GM19372 (cell line): Measurements from ENCODE around the gene KCNK2.

Source experiments
- ATAC-seq: cut with Tn5 transposase; IDR thresholded peaks from one replicate; pipeline ENCODE4 v1.9.1; 2021; ENCODE audit warnings: mild to moderate bottlenecking, low read depth, moderate library complexity; ENCODE audit not compliant: unreplicated experiment

The KCNK2 gene

GRCh38 chr1:215243345-215244054 is 161.0 kb downstream of the KCNK2 start:
- ATAC-seq = no peak

- ATAC-seq = no peak
These were observed 168.4 kb downstream of the KCNK2 start for GRCh38 chr1:215250913-215251312.

GRCh38 chr1:215251428-215251827 is 168.9 kb downstream of the KCNK2 start:
- ATAC-seq = no peak

- ATAC-seq = no peak
These were observed 169.6 kb downstream of the KCNK2 start for GRCh38 chr1:215252164-215252563.

DNA sequence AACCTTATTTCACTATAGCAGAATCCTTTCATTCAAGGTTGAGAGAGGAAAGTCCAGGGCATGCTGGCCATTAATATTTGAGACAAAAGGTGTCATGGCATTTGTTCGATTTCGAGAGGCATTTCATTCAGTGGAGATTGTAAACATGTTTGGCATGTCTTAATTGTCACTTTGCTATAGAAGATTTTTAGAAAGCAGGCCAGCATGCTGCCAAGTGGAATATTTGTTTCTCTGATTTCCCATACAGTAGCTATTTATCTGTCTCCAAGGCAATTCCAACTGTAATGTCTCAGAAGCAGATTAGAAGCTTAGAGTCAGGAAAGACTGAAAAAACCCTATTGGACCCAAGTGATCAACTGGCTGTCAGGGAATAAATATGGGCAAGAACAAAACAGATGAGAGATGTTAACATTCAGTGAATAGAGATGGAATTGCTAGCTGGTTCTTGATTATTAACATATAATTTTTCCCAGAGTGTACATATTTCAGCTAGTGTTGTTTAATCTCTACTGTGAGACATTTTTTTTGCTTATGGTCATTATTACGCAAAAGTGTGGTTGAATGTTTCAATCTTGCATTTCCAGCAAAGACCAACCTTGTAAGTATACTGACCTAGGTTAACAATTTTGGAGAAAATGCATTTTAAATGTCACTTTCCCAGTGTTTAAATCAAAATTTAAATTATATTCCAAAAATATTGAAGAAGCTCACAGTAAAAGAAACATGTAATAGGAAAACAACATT is 174.6 kb downstream of the KCNK2 start:
- no peak for ATAC-seq

DNA sequence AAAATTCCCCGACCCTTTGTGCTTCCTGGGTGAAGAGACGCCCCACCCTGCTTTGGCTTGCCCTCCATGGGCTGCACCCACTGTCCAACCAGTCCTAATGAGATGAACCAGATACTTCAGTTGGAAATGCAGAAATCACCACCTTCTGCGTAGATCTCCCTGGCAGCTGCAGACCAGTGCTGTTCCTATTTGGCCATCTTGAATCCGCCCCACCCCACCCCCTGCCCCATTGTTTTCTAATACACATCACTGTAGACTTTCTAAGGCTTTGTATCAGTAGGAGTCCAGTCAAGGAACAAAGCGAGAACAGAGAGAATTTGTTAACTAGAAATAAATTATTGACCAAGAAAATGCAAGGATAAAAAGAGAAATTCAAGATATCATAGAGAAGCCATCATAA is 178.2 kb downstream of the KCNK2 start:
- no peak for ATAC-seq

DNA sequence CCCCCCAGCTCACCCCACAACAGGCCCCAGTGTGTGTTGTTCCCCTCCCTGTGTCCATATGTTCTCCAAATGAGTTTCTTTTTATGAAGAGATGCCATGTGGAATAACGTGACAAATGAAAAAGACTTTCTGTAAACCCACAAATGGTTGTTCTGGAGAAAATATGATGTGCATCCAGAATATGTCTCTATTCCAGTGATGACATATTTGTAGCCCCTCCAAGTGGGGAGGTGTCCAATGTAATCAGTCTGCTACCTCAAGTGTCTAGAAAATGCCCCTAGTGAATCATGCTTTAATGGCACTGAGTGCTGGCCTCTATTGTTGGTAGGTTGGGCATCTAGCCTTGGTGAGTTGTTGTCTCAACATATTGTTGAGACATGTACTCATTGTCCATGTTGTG is 179.6 kb downstream of the KCNK2 start:
- ATAC-seq = no peak

- ATAC-seq = no peak
These were observed 181.1 kb downstream of the KCNK2 start for GRCh38 chr1:215263636-215264035.

GRCh38 chr1:215264649-215265048 is 182.1 kb downstream of the KCNK2 start:
- no peak for ATAC-seq

DNA sequence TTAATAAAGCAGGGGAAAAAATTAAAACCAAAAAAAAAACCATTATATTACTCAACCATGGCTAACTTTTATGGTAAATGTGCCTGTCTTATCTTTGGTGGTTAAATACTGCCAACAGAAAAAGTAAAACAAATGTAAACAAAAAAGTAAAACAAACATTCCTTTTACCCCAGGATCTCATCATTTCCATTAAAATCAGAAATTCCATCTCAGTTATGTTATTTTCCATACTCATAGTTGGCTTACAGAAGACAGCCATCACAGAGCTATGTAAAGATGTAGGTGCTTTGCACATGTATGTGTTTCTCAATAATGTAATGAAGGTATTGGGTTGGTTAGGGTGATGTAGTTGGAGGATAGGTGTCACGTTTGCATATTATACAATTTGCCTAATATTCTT is 185.0 kb downstream of the KCNK2 start:
- no peak for ATAC-seq

- ATAC-seq = no peak
These were observed 187.4 kb downstream of the KCNK2 start for GRCh38 chr1:215269955-215270354.

DNA sequence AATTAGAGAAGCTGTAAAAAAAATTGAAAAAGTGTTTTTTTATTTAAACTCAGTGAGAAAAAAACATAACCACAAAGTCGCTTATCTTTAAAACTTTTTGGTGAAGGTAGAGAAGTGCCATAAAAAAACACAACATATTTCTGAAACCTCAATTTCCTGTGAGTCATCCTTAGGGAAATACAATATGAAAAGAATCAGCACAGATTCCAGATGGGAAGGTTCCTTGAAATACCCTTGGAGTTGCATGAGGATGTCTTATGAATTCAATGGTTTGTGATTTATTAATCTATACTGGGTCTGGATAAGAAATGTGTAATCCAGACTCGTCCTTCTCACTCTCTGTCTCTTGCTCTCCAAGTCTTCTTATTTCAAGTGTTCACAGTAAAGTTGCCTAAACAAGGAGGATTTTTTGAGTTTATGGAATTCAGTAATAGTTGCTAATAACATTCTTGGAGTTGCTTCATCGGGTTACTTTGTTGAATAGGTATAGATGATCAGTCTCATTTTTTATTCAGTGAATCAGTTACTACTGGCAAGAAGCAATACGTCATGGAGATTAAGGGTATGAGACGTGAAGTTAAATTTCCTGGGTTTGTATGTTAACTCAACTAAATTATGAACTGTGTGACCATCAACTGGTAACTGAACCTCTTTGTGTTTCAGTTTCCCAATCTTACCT is 191.4 kb downstream of the KCNK2 start:
- ATAC-seq = no peak

DNA sequence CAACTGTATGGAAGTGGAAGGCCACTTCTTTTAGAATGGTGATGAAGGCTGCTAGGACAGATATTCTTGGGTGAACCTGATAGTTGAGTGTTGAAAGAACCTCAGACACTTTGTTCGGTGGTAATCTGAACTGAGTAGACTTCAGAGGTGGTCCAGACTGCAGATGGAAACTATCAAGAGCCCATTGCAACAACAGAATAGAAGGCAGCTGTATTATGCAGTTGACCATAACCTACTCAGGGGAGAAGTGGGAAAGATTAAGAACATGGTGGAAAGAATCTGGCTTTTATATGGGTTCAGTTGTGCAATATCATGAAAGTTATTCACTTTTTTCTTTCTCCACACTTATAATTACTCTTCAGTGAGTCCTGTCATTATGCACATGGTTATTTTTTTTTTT is 194.0 kb downstream of the KCNK2 start:
- ATAC-seq = no peak

- no peak for ATAC-seq
These were observed 195.0 kb downstream of the KCNK2 start for GRCh38 chr1:215277532-215277931.

GRCh38 chr1:215279682-215280081 is 197.1 kb downstream of the KCNK2 start:
- no peak for ATAC-seq

DNA sequence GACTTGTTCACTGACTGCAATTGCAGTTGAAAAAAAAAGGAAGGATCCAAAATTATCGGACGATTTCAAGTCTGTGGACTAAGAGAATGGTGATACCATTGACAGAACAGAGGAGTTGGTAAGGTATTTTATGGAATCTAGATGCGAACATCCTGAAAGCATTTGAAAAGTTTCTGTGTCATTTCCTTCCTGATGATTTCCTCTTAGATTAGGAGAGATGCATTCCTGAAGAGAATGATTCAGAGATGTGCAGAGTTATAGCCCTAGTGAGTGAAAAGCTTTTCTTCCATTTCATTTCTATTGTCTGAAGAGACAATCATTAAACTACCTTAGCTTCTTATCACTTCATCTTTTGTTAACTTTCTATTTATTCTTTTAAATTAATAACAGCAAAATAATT is 200.0 kb downstream of the KCNK2 start:
- ATAC-seq = no peak

- no peak for ATAC-seq
These were observed 202.7 kb downstream of the KCNK2 start for GRCh38 chr1:215285013-215285800.
